ENCODE measurements around the gene CDC42EP1.

- TF ChIP-seq, protein P1, sequence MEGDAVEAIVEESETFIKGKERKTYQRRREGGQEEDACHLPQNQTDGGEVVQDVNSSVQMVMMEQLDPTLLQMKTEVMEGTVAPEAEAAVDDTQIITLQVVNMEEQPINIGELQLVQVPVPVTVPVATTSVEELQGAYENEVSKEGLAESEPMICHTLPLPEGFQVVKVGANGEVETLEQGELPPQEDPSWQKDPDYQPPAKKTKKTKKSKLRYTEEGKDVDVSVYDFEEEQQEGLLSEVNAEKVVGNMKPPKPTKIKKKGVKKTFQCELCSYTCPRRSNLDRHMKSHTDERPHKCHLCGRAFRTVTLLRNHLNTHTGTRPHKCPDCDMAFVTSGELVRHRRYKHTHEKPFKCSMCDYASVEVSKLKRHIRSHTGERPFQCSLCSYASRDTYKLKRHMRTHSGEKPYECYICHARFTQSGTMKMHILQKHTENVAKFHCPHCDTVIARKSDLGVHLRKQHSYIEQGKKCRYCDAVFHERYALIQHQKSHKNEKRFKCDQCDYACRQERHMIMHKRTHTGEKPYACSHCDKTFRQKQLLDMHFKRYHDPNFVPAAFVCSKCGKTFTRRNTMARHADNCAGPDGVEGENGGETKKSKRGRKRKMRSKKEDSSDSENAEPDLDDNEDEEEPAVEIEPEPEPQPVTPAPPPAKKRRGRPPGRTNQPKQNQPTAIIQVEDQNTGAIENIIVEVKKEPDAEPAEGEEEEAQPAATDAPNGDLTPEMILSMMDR (IDR thresholded peaks at IDR 0.05): no peak
- no peak for TF ChIP-seq POLR2A (IDR thresholded peaks at IDR 0.05)
These were observed 3.6 kb upstream of the CDC42EP1 start for GRCh38 chr22:37556710-37557109.

All from Peyer's patch (tissue), 4 donors.